CD4-positive, alpha-beta memory T cell (primary cell): ENCODE data around the gene NDEL1. TPM values are rescaled to one million over a fixed set of nuclear protein-coding genes. Genes with fewer than 3 reads are reported as not detected.
A peak's percentile ranks its signal among the peaks of the same experiment; 100 is the strongest.

Experiments
- CTCF ChIA-PET: fragments of 350-600 bp; sonication (Branson Sonifier 250); formaldehyde crosslinking; loops from one replicate; lab custom pipeline; 2021; ENCODE audit warnings: inconsistent platforms; ENCODE audit not compliant: partially characterized antibody; lab: Charles Lee
- POLR2A ChIA-PET: fragments of 350-600 bp; sonication (Branson Sonifier 250); formaldehyde crosslinking; loops from one replicate; lab custom pipeline; 2021; ENCODE audit not compliant: partially characterized antibody; lab: Charles Lee
- DNase-seq, 5 donors: peaks; one replicate each; pipeline versions ENCODE4 v3.0.0 to v3.0.0-alpha.2; 2020 to 2022; ENCODE audit warnings: mixed read lengths in 1 of 5
- H3K27ac ChIP-seq: one replicate; pipeline ENCODE4 v1.7.0; 2013; ENCODE audit warnings: low read depth, low read length
- H3K27me3 ChIP-seq: 2 replicates; pipeline ENCODE4 v1.7.0; 2013; ENCODE audit warnings: mild to moderate bottlenecking, low read length, moderate library complexity; ENCODE audit not compliant: insufficient read depth
- H3K36me3 ChIP-seq: 2 replicates; pipeline ENCODE4 v1.7.0; 2013; ENCODE audit warnings: mild to moderate bottlenecking, low read length, moderate library complexity; ENCODE audit not compliant: insufficient read depth
- H3K4me1 ChIP-seq: 2 replicates; pipeline ENCODE4 v1.7.0; 2013; ENCODE audit warnings: mild to moderate bottlenecking, low read length, moderate library complexity; ENCODE audit not compliant: insufficient read depth
- H3K4me3 ChIP-seq, 2 donors: one replicate each; pipeline ENCODE4 v1.7.0; 2013; ENCODE audit warnings: low read length in 2 of 2, mild to moderate bottlenecking in 1 of 2
- H3K9me3 ChIP-seq, 2 donors: one replicate each; pipeline ENCODE4 v1.7.0; 2013; ENCODE audit warnings: low read length in 2 of 2, control low read depth in 1 of 2; ENCODE audit not compliant: control insufficient read depth in 1 of 2
- H3K27ac Mint-ChIP-seq, 7 donors: one replicate each; pipeline ENCODE4 v1.8.0; 2020 to 2021; ENCODE audit warnings: mixed read lengths in 7 of 7, mild to moderate bottlenecking in 6 of 7, inconsistent platforms in 3 of 7, moderate library complexity in 3 of 7
- H3K27me3 Mint-ChIP-seq, 2 donors: one replicate each; pipeline ENCODE4 v1.8.0; 2020 to 2021; ENCODE audit warnings: mixed read lengths in 2 of 2
- H3K36me3 Mint-ChIP-seq, 2 donors: one replicate each; pipeline ENCODE4 v1.8.0; 2020 to 2021; ENCODE audit warnings: mixed read lengths in 2 of 2, inconsistent platforms in 1 of 2, mild to moderate bottlenecking in 1 of 2
- H3K4me1 Mint-ChIP-seq, 4 donors: one replicate each; pipeline ENCODE4 v1.8.0; 2020 to 2021; ENCODE audit warnings: mixed read lengths in 4 of 4, mild to moderate bottlenecking in 1 of 4
- H3K4me3 Mint-ChIP-seq, 8 donors: one replicate each; pipeline ENCODE4 v1.8.0; 2020 to 2021; ENCODE audit warnings: mixed read lengths in 8 of 8, mild to moderate bottlenecking in 7 of 8, moderate library complexity in 6 of 8, inconsistent platforms in 3 of 8
- H3K9me3 Mint-ChIP-seq, 8 donors: one replicate each; pipeline ENCODE4 v1.8.0; 2020 to 2021; ENCODE audit warnings: mixed read lengths in 8 of 8, mild to moderate bottlenecking in 5 of 8, inconsistent platforms in 3 of 8, moderate library complexity in 1 of 8
- intact Hi-C: fragments of 100-400 bp; cut with micrococcal nuclease; formaldehyde crosslinking; loops from one replicate; pipeline ENCODE4 v1.15.1; 2023
- polyA plus RNA-seq, 2 donors: library from polyadenylated mRNA; unstranded; fragments of 300-500 nt; fragmentation: Illumina TruSeq; gene quantifications; one replicate each; pipeline ENCODE4 v1.2.3, GENCODE V29; 2021
- total RNA-seq, 2 experiments: library from RNA; stranded (reverse); gene quantifications; one replicate each; pipeline ENCODE4 v1.2.3, GENCODE V29; 2021

Gene NDEL1
- total and polyA plus RNA-seq, 4 experiments from 2014 or later = 52.9 to 120 (median 90.9) TPM

GRCh38 chr17:8405499-8406016, 30.1 kb upstream of the NDEL1 start:
- H3K27me3 ChIP-seq = peaks cover 5% of the 10 kb centered on the region
- Mint-ChIP-seq H3K36me3 (no peaks in the 10 kb centered on the region), H3K4me3 (no peak overlapping the region), H3K4me1 (peaks cover 0 to 6% (median 4%) of the 10 kb centered on the region in 4 donors), H3K9me3 (peaks cover 0 to 2% (median 0%) of the 10 kb centered on the region in 8 donors), H3K27ac (no peak overlapping the region), H3K27me3 (peaks cover 18 to 23% of the 10 kb centered on the region in 2 donors)
- H3K4me1 ChIP-seq = peaks cover 4% of the 10 kb centered on the region
- no peaks in the 10 kb centered on the region for H3K36me3 ChIP-seq
- H3K4me3 ChIP-seq = no peak overlapping the region
- intact Hi-C loops = no loop called here
- H3K27ac ChIP-seq = no peak overlapping the region
- DNase-seq = no peak
- POLR2A ChIA-PET = no interaction called here
- no peaks in the 10 kb centered on the region for H3K9me3 ChIP-seq
- CTCF ChIA-PET = interaction anchor here (1.0 kb wide), 1 partner anchor 340 kb away, joined by 5 read pairs; no protein-coding TSS in a partner anchor

GRCh38 chr17:8406174-8406573, 29.5 kb upstream of the NDEL1 start:
- no peak for DNase-seq
- peaks cover 0 to 2% (median 0%) of the 10 kb centered on the region in 8 donors for H3K9me3 Mint-ChIP-seq
- ChIA-PET POLR2A (no interaction called here), CTCF (interaction anchor here (1.0 kb wide), 1 partner anchor 340 kb away, joined by 5 read pairs; no protein-coding TSS in a partner anchor)
- Histone ChIP-seq H3K4me1 (peaks cover 5% of the 10 kb centered on the region), H3K36me3 (no peaks in the 10 kb centered on the region), H3K27me3 (peaks cover 5% of the 10 kb centered on the region), H3K27ac (no peak overlapping the region), H3K9me3 (no peaks in the 10 kb centered on the region), H3K4me3 (no peak overlapping the region)
- H3K27ac Mint-ChIP-seq = no peak overlapping the region
- H3K27me3 Mint-ChIP-seq = peaks cover 12 to 19% of the 10 kb centered on the region in 2 donors
- no peaks in the 10 kb centered on the region for H3K36me3 Mint-ChIP-seq
- intact Hi-C loops = no loop called here
- no peak overlapping the region for H3K4me3 Mint-ChIP-seq
- H3K4me1 Mint-ChIP-seq = peaks cover 0 to 5% (median 4%) of the 10 kb centered on the region in 4 donors

GRCh38 chr17:8408371-8408770, 27.3 kb upstream of the NDEL1 start:
- Histone ChIP-seq H3K9me3 (no peaks in the 10 kb centered on the region), H3K36me3 (no peaks in the 10 kb centered on the region), H3K4me3 (no peak overlapping the region), H3K4me1 (peaks cover 14% of the 10 kb centered on the region), H3K27ac (no peak overlapping the region), H3K27me3 (no peaks in the 10 kb centered on the region)
- Mint-ChIP-seq H3K4me3 (no peak overlapping the region), H3K36me3 (no peaks in the 10 kb centered on the region), H3K27ac (no peak overlapping the region), H3K4me1 (peaks cover 8 to 18% (median 12%) of the 10 kb centered on the region in 4 donors), H3K9me3 (no peaks in the 10 kb centered on the region), H3K27me3 (peaks cover 7 to 9% of the 10 kb centered on the region in 2 donors)
- intact Hi-C loops = no loop called here
- ChIA-PET POLR2A (interaction anchor here (1.5 kb wide), 1 partner anchor 337 kb away, joined by 3 read pairs; no protein-coding TSS in a partner anchor), CTCF (interaction anchor here (0.7 to 7.5 kb wide), 6 partner anchors 10 to 377 kb away, joined by 3 to 84 read pairs (median 4); no protein-coding TSS in a partner anchor)
- no peak for DNase-seq

GRCh38 chr17:8409966-8410882, 25.5 kb upstream of the NDEL1 start:
- Histone ChIP-seq H3K4me1 (peaks cover 20% of the 10 kb centered on the region), H3K36me3 (no peaks in the 10 kb centered on the region), H3K4me3 (no peak overlapping the region), H3K27me3 (no peaks in the 10 kb centered on the region), H3K9me3 (no peaks in the 10 kb centered on the region), H3K27ac (no peak overlapping the region)
- ChIA-PET CTCF (interaction anchor here (0.6 to 7.5 kb wide), 25 partner anchors 8 to 1219 kb away, joined by 3 to 84 read pairs (median 4); partner anchors contain the start of gene NDEL1), POLR2A (interaction anchor here (1.0 to 1.1 kb wide), 2 partner anchors 25 to 336 kb away, joined by 6 read pairs; partner anchors contain the start of gene NDEL1)
- Mint-ChIP-seq H3K27ac (peak overlapping the region in 1 of 7 donors; percentile 57), H3K36me3 (no peaks in the 10 kb centered on the region), H3K4me3 (peak overlapping the region in 2 of 8 donors; percentile 3 to 57), H3K27me3 (peaks cover 7 to 8% of the 10 kb centered on the region in 2 donors), H3K4me1 (peaks cover 11 to 22% (median 15%) of the 10 kb centered on the region in 4 donors), H3K9me3 (no peaks in the 10 kb centered on the region)
- DNase-seq = peak; percentile 69 to 73 (median 71)
- intact Hi-C loops = loop anchor here (1.0 to 2.0 kb wide), 3 partner anchors 336 to 588 kb away; no protein-coding TSS in a partner anchor

GRCh38 chr17:8410883-8411238, 24.8 kb upstream of the NDEL1 start:
- CTCF ChIA-PET = interaction anchor here (0.6 to 7.5 kb wide), 15 partner anchors 10 to 1219 kb away, joined by 3 to 84 read pairs (median 6); partner anchors contain the start of gene NDEL1
- no peak overlapping the region for H3K4me3 Mint-ChIP-seq
- H3K36me3 ChIP-seq = no peaks in the 10 kb centered on the region
- no peaks in the 10 kb centered on the region for H3K9me3 ChIP-seq
- H3K4me1 ChIP-seq = peaks cover 20% of the 10 kb centered on the region
- H3K27me3 Mint-ChIP-seq = peaks cover 7 to 8% of the 10 kb centered on the region in 2 donors
- no peaks in the 10 kb centered on the region for H3K9me3 Mint-ChIP-seq
- H3K4me3 ChIP-seq = no peak overlapping the region
- H3K27ac ChIP-seq = no peak overlapping the region
- intact Hi-C loops = loop anchor here (1.0 to 2.0 kb wide), 3 partner anchors 335 to 587 kb away; no protein-coding TSS in a partner anchor
- H3K36me3 Mint-ChIP-seq = no peaks in the 10 kb centered on the region
- H3K27me3 ChIP-seq = no peaks in the 10 kb centered on the region
- no peak for DNase-seq
- POLR2A ChIA-PET = no interaction called here
- H3K4me1 Mint-ChIP-seq = peaks cover 11 to 22% (median 15%) of the 10 kb centered on the region in 4 donors
- H3K27ac Mint-ChIP-seq = no peak overlapping the region

GRCh38 chr17:8412089-8412488, 23.6 kb upstream of the NDEL1 start:
- Mint-ChIP-seq H3K36me3 (no peaks in the 10 kb centered on the region), H3K27ac (peak overlapping the region in 2 of 7 donors; percentile 17 to 41), H3K4me1 (peaks cover 11 to 22% (median 16%) of the 10 kb centered on the region in 4 donors), H3K9me3 (no peaks in the 10 kb centered on the region), H3K27me3 (peaks cover 11 to 14% of the 10 kb centered on the region in 2 donors), H3K4me3 (no peak overlapping the region)
- Histone ChIP-seq H3K36me3 (no peaks in the 10 kb centered on the region), H3K4me3 (no peak overlapping the region), H3K27me3 (no peaks in the 10 kb centered on the region), H3K27ac (no peak overlapping the region), H3K9me3 (no peaks in the 10 kb centered on the region), H3K4me1 (peaks cover 20% of the 10 kb centered on the region)
- DNase-seq = no peak
- CTCF ChIA-PET = interaction anchor here (1.1 to 7.5 kb wide), 5 partner anchors 9 to 334 kb away, joined by 3 to 84 read pairs (median 5); partner anchors contain the start of gene KRABD2
- intact Hi-C loops = no loop called here
- POLR2A ChIA-PET = interaction anchor here (0.6 kb wide), 1 partner anchor 334 kb away, joined by 3 read pairs; no protein-coding TSS in a partner anchor
